SKM-1 (cell line): Measurements from ENCODE around the gene BRPF3.

Experiments
- DNase-seq: peaks from one replicate; lab custom pipeline; 2025; ENCODE audit not compliant: unreplicated experiment; lab: John Stamatoyannopoulos, UW

Gene BRPF3

DNA sequence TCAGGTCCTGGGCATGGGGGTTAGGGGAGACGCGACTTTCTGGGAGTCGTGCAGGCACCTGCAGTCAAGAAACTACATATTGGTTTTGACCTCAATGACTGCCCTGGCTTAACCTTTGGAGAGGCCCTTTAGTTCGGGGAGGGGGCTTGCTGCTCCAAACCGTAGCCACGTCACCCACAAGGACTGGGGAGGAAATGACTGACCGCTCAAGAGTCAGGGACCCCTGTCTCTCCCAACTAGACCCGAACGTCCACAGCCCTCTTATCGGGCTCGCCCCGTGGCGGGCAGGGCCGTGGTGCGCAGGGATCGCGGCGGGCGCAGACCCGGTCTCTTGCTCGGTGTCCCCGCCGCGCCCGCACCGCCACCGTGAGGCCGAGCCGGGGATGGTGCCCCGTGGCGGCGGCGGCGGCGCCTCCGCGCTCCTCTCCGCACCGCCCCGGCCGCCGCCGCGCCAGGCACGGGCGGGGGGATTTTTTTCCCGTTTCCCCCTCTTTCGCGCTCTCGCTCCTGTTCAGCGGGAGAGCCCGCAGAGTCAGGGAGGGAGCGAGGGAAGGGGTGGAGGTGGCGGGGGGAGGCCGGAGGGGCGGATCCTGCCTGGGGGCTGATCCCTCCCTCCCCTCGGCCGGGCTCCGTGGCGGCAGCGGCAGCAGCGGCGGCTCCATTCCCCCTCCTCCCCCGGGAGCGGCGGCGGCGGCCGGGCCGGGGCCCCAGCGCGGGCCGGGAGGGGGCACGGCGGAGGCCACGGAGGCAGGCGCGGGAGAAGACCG, at the start of gene BRPF3:
TSS of gene BRPF3 (plus strand) at position 632 of the 767 bp plus-strand sequence. CDS start 3,579 bp downstream, outside the sequence.
- peak; percentile 35 for DNase-seq

GRCh38 chr6:36147294-36147693, 49.2 kb upstream of the BRPF3 start:
- no peak for DNase-seq

GRCh38 chr6:36149476-36149875, 47.1 kb upstream of the BRPF3 start:
- DNase-seq: no peak

DNA sequence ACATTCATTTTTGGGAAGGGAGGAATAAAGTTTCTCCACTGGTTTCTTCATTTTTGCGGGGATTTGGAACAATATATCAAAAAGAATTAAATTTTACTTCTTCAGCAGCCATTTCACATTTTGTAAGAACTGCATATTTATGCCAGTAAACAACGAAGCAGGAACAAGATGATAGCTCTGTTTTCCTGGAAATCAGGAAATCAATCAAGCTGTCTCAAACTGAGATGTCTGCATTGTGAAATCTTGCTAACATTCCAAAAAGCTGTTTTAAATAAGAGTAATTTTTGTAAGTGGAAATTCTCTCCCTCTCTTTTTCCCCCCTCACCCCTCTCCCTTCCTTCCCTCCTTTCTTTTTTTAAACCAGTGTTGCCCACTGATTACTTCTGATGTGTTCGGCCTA, 46.3 kb upstream of the BRPF3 start:
- DNase-seq: no peak

GRCh38 chr6:36154286-36154685, 42.3 kb upstream of the BRPF3 start:
- no peak for DNase-seq

- no peak for DNase-seq
Measured at GRCh38 chr6:36155662-36156061, 40.9 kb upstream of the BRPF3 start.

GRCh38 chr6:36160147-36160760, 36.3 kb upstream of the BRPF3 start:
- no peak for DNase-seq

DNA sequence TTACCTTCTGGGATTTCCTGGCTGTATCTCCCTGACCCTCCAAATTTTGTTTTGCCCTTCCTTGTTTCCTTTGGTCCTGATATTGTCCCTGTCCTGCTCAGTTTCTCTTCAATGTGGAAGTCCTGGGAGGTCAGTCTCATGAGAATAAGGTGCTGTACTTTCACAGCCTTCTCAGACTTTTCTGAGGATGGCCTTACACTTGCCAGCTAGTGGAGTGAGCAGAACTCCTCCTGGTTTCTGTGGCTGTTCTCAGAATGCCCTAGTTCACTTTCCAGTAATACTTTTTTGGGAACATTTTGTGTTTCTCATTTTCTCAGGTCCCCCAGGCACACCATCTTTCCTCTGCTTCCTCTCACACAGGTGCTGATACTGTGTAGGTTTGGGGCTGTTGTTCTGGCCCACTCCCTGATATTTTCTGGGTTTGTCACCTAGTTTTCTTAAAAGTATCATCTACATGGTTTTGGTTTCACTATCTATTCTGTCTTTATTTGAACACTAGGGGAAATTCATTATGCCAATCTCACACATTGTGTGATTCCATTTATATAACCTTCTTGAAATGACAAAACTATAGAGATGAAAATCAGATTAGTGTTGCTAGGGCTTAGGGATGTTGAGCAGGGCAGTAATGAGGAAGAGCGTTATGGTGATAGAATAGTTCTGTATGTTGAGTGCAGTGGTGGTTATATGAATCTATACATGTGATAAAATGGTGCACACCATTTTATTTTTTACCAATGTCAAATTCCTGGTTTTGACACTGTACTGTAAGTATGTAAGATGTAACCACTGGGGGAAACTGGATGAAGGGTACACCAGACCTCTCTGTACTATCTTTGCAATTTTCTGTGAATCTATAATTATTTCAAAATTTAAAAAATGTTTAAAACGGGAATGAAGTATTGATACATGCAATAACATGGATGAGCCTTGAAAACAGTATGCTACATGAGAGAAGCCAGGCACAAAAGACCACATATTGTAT, 27.2 kb upstream of the BRPF3 start:
- no peak for DNase-seq

DNA sequence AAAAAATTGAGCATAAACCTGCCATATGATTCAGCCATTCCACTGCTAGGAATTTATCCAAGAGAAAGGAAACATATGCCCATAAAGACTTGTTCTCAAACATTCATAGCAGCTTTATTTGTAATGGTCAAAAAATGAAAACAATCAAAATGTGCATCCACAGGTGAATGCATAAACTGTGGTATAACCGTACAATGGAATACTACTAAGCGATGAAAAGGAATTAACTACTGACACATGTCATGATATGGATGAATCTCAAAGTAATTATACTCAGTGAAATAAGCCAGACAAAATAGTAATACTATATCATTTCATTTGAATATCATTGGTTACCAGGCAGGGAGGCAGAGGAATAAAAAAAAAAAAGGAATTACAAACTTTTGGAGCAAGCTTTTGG, 25.8 kb upstream of the BRPF3 start:
- no peak for DNase-seq

DNA sequence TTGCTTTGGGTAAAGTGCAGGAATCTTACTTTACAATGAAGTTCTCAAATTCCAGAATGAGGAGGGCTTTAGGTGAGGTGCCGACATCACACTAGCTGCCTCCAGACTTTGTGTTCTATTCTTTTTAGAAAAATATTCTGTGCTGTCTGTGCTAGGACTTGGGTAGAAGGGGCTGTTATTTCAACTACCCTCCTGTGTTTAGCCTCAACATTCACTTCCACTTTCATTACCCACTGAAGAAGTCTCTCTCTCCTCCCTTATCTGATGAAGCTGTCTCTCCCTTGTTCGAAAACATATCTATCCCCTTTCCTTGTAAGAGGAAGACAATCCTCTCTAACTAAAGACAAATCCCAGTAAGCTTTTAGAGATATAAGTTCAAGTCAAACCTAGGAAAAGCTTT, 25.0 kb upstream of the BRPF3 start:
- no peak for DNase-seq

DNA sequence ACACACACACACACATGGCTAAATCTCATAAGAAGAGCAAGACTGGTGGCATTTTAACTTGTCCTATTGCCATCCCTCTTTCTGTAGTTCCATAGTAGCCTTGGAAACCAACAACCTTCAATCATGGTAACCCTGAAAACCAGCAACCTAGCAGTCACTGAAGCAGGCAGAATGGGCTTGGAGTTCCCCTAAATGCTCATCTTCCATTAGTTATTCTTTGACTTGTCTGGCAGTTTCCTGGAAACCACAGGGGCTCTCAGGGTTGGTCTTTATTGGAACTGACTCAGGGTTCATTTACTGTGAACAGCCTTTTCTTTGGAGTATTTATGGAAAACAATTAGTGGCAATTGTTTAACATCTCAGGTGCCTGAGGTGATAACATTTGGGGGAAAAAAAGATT, 19.4 kb upstream of the BRPF3 start:
- DNase-seq: no peak

DNA sequence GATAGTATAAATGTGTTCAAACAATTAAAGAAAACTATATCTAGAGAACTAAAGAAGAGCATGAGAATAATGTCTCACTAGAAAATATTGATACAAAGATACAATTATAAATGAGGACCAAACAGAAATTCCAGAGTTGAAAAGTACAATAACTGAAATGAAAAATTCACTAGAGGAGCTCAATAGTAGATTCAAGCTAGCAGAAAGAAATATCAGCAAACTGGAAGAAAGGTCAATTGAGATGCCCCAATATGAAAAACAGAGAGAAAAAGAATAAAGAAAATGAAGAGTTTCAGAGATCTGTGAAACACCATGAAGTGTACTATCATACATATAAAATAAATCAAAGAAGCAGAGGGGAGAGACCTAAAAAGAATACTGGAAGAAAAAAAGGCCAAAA, 18.0 kb upstream of the BRPF3 start:
- no peak for DNase-seq

- DNase-seq: no peak
Measured at GRCh38 chr6:36180126-36180525, 16.4 kb upstream of the BRPF3 start.

DNA sequence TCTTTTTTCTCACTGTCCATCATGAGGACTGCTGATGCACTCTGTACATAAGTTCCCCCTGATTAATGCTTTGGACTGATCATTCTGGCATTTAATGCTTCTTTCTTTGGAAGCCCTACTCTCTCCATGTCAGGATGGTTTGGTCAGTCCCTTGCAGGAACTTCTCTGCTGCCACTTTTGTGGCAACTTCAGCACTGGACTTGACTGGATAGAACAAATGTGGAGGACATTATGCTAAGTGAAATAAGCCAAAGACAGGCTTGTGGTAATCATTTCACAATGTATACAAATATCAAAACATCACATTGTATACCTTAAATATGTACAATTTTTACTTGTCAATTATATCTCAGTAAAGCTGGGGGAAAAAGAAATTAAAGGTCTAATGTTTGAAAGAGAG, 12.2 kb upstream of the BRPF3 start:
- DNase-seq: no peak

DNA sequence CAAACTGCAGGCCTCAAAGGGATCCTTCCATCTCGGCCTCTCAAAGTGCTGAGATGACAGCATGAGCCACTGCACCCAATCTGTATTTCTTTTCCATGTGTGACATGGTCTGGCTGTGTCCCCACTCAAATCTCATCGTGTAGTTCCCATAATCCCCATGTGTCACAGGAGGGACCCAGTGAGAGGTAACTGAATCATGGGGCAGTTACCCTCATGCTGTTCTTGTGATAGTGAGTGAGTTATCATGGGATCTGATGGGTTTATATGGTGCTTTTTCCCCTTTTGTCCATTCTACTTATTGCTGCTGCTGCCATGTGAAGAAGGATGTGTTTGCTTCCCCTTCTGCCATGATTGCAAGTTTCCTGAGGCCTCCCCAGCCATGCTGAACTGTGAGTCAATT, 10.3 kb upstream of the BRPF3 start:
- DNase-seq: no peak

DNA sequence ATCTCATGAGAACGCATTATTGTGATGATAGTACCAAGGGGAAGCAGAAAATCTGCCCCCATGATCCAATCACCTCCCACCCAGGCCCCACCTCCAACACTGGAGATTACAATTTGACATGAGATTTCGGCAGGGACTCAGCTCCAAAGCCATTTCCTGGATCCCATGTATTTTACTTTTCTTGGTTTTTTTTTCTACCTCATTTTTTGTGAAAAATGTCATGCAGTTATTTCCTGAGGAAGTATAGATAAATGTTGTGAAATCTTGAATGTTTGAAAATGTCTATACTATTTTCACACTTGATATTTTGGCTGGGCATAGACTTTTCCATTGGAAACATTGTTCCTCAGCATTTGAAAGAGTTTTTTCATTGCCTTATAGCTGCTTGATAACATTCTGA, 9.1 kb upstream of the BRPF3 start:
- no peak for DNase-seq

GRCh38 chr6:36195471-36196112, 952 bp upstream of the BRPF3 start:
- no peak for DNase-seq

GRCh38 chr6:36196880-36197548, 470 bp downstream of the BRPF3 start:
- peak; percentile 89 for DNase-seq

DNA sequence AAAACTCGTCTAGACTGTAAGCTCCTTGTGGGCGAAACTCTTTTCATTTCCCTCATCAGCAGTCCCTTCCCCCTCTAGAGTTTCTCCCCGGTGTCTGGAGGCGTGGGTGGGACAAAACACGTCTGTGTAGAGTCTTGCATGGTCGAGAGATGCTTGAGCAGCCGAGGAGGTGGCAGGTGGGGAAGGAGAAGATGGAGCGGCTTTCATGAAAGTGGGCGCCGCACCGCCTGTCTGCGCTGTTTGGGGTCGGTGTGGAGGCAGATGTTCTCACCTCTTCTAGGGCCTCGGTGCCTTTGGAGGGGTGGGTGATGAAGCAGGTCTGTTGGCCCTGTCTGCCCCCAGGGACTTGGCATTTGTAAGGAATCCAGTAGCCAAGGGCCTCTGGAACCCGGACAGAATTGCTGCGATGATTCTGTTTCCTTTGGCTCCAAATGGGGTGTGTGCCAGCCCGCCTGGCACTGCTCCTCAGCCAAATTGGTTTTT, 1.2 kb downstream of the BRPF3 start:
- DNase-seq: no peak

- DNase-seq: no peak
Measured at GRCh38 chr6:36198986-36199385, 2.4 kb downstream of the BRPF3 start.
